ENCODE results near the gene LRP1B. TPM values are rescaled to one million over a fixed set of nuclear protein-coding genes. Genes with fewer than 3 reads are reported as not detected.

Gene LRP1B
- total and polyA plus RNA-seq, 2 of the 8 experiments (the other 6 are each of a cell fraction or from before 2014, with no cell fraction given) = 0.03 TPM; not detected in 1

DNA sequence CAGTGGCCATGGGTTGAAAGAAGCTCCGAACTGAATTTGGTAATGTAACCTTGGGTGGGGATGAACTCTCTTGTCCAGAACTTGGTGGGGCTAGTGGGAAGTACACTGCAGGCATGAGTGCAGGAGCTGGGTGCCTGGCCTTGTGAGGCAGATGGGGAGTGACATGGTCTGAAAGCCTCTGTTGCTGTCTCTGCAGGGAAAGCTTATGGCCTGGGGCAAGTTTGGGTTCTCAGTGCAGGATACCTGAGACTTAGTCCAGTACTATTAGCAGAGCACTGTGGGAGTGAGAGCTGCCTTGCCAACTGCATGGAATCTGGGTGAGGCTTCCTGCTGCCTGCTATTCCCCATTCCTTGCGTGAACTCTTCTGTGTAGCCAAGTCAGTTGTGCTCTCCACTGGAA lies 1729.8 kb downstream of the LRP1B start (continued):
- TF ChIP-seq RXRA (IDR thresholded peaks at IDR 0.05; ENCODE audit: insufficient read depth, low read depth, low read length) (no peak), TCF12 (IDR thresholded peaks at IDR 0.05; ENCODE audit: low read depth, low read length) (no peak)

Data from H1 (cell line).